Motor neuron (in vitro differentiated cells): Measurements from ENCODE around the gene DNAJB6. TPM values are rescaled to one million over a fixed set of nuclear protein-coding genes. Genes with fewer than 3 reads are reported as not detected.

Experiments used
- ATAC-seq, 8 experiments: fragments of 200-7000 bp; cut with Tn5 transposase; replicated peaks in 6 of 8; 2 replicates each; pipeline ENCODE4 v1.8.0; 2021; ENCODE audit warnings: mild to moderate bottlenecking in 8 of 8, moderate library complexity in 8 of 8
- H3K27ac ChIP-seq, 2 donors: fragments of 250-450 bp; sonication (Bioruptor Pico); 2 replicates each; pipeline ENCODE4 v1.9.0; 2021; ENCODE audit warnings: antibody characterized with exemption in 2 of 2, mild to moderate bottlenecking in 2 of 2, moderate library complexity in 1 of 2
- H3K4me1 ChIP-seq, 2 donors: fragments of 250-450 bp; sonication (Bioruptor Pico); replicated peaks in 1 of 2; 2 replicates each; pipeline ENCODE4 v1.6.1; 2021; ENCODE audit warnings: antibody characterized with exemption in 2 of 2, mild to moderate bottlenecking in 2 of 2, moderate library complexity in 1 of 2
- H3K4me3 ChIP-seq, 5 donors: fragments of 250-450 bp; sonication (Bioruptor Pico); 2 replicates each; pipeline ENCODE4 v1.9.0; 2021; ENCODE audit warnings: antibody characterized with exemption in 5 of 5, mild to moderate bottlenecking in 5 of 5, moderate library complexity in 4 of 5
- WGBS, 10 experiments: fragments of 450-650 bp; shearing (Covaris generic); methylation state at CpG; one replicate each; pipeline ENCODE4 v1.0.0; 2022; 5-methylcytosine and 5-hydroxymethylcytosine counted together
- in situ Hi-C, 9 experiments: fragments of 400-800 bp; cut with MboI; loops; one replicate each; pipeline ENCODE4 v1.15.0; 2021; ENCODE audit warnings: low sequenced_read_pairs in 9 of 9, low pct_unique_long_range_greater_than_20kb in 2 of 9; ENCODE audit not compliant: unreplicated experiment in 9 of 9
- total RNA-seq, 8 experiments: library from RNA; unstranded; fragments of 300-600 nt; gene quantifications; 2 replicates each; pipeline versions ENCODE4 v1.2.3 to v1.2.4, GENCODE V29; 2022

The DNAJB6 gene
- total RNA-seq, 8 experiments from 2014 or later = 74.7 to 138 (median 109) TPM

GRCh38 chr7:157463245-157463644 lies 126.4 kb downstream of the DNAJB6 start:
- H3K4me1 ChIP-seq = peaks cover 53 to 55% of the 10 kb centered on the region in 2 donors
- 27 to 100% (median 83%) methylated on average over 1 to 8 of the region's 12 CpGs; no CpG with 5 or more reads in 4 of the 10 experiments for WGBS, 10 experiments

GRCh38 chr7:157464111-157464970 lies 127.5 kb downstream of the DNAJB6 start:
- peaks cover 49 to 55% of the 10 kb centered on the region in 2 donors for H3K4me1 ChIP-seq
- H3K27ac ChIP-seq = peak overlapping the region; percentile 71
- peak; percentile 42 to 98 (median 94) for ATAC-seq
- in situ Hi-C loops = no loop called here
- WGBS, 10 experiments = 0 to 40% (median 6%) methylated on average over 2 to 7 of the region's 15 CpGs; no CpG with 5 or more reads in 4 of the 10 experiments
- H3K4me3 ChIP-seq = no peak overlapping the region

More at GRCh38 chr7:157463245-157463644, 126.4 kb downstream of the DNAJB6 start:
- H3K27ac ChIP-seq = no peak overlapping the region
- no peak overlapping the region for H3K4me3 ChIP-seq
- no peak for ATAC-seq
- in situ Hi-C loops = no loop called here

GRCh38 chr7:157464971-157465886 lies 128.4 kb downstream of the DNAJB6 start:
- ATAC-seq = peak in 5 of 8 experiments; percentile 26 to 45 (median 38)

GRCh38 chr7:157465891-157466866 lies 129.4 kb downstream of the DNAJB6 start:
- H3K4me3 ChIP-seq = no peak overlapping the region
- 7 to 75% (median 46%) methylated on average over 8 to 31 of the region's 41 CpGs for WGBS, 10 experiments
- peak overlapping the region; percentile 61 to 71 for H3K27ac ChIP-seq
- in situ Hi-C loops = no loop called here
- peaks cover 49 to 55% of the 10 kb centered on the region in 2 donors for H3K4me1 ChIP-seq
- ATAC-seq = peak in 1 of 8 experiments; percentile 14

More at GRCh38 chr7:157464971-157465886, 128.4 kb downstream of the DNAJB6 start:
- in situ Hi-C loops = no loop called here
- Histone ChIP-seq H3K27ac (peak overlapping the region; percentile 71), H3K4me3 (no peak overlapping the region), H3K4me1 (peaks cover 49 to 55% of the 10 kb centered on the region in 2 donors)
- WGBS, 10 experiments = 0 to 24% (median 14%) methylated on average over 3 to 15 of the region's 30 CpGs

GRCh38 chr7:157466867-157467261 lies 130.1 kb downstream of the DNAJB6 start:
- in situ Hi-C loops = no loop called here
- peak overlapping the region; percentile 61 to 71 for H3K27ac ChIP-seq
- ATAC-seq = no peak
- 18 to 100% (median 60%) methylated on average over 1 to 9 of the region's 12 CpGs; no CpG with 5 or more reads in 3 of the 10 experiments for WGBS, 10 experiments
- peaks cover 49 to 55% of the 10 kb centered on the region in 2 donors for H3K4me1 ChIP-seq
- no peak overlapping the region for H3K4me3 ChIP-seq

Other genes starting within 250 kb of the DNAJB6 start
- gene UBE3C, start 198.1 kb upstream of the DNAJB6 start, total RNA-seq = 100 to 1,000 TPM in 1 of 8 experiments, 10 to 100 TPM in 7; 21.8 to 111 (median 34.1) TPM